ENCODE results near the gene FKBP5.

The FKBP5 gene

DNA sequence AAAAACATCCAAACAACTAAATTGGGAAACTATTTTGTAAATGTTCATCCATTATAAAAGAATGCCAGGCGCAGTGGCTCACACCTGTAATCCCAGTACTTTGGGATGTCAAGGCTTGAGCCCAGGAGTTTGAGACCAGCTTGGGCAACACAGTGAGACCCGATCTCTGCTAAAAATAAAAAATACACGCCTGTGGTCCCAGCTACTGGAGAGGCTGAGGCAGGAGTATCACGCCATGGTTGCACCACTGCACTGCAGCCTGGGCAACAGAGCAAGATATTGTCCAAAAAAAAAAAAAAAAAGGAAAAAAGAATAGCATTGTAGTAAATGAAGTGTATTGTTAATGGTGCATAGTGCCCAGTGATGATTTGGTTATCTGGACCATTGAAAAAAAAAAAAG lies 38.7 kb downstream of the FKBP5 start:
- DNase-seq, result no peak
- H3K27ac ChIP-seq, result no peak overlapping the region
- H3K27me3 ChIP-seq (replicated peaks), result no peaks in the 10 kb centered on the region
- no peaks in the 10 kb centered on the region for H3K36me3 ChIP-seq (replicated peaks)
- H3K4me3 ChIP-seq (ENCODE audit: low read depth, low read length), result no peak overlapping the region
- TF ChIP-seq, protein P1, sequence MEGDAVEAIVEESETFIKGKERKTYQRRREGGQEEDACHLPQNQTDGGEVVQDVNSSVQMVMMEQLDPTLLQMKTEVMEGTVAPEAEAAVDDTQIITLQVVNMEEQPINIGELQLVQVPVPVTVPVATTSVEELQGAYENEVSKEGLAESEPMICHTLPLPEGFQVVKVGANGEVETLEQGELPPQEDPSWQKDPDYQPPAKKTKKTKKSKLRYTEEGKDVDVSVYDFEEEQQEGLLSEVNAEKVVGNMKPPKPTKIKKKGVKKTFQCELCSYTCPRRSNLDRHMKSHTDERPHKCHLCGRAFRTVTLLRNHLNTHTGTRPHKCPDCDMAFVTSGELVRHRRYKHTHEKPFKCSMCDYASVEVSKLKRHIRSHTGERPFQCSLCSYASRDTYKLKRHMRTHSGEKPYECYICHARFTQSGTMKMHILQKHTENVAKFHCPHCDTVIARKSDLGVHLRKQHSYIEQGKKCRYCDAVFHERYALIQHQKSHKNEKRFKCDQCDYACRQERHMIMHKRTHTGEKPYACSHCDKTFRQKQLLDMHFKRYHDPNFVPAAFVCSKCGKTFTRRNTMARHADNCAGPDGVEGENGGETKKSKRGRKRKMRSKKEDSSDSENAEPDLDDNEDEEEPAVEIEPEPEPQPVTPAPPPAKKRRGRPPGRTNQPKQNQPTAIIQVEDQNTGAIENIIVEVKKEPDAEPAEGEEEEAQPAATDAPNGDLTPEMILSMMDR (IDR thresholded peaks at IDR 0.05; ENCODE audit: low read depth, low read length, missing control alignments), result no peak
- in situ Hi-C loops (cut with HindIII; ENCODE audit: low pct_ligation_motif_present, low sequenced_read_pairs), result no loop called here

DNA sequence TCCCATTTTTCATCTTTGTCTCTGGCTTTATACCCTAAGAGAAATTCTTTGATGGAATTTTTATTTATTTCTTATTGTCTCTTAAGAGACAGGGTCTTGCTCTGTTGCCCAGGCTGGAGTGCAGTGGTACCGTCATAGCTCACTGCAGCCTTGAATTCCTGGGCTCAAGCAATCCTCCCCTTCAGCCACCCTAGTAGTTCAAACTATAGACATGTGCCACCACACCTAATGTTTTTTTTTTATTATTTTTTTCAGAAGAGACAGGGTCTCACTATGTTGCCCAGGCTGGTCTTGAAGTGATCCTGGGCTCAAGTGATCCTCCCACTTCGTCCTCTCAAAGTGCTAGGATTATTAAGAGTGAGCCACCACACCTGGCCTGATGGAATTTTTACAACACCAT lies 40.5 kb downstream of the FKBP5 start:
- no peak overlapping the region for H3K27ac ChIP-seq
- no peaks in the 10 kb centered on the region for H3K27me3 ChIP-seq (replicated peaks)
- no peak overlapping the region for H3K4me3 ChIP-seq (ENCODE audit: low read depth, low read length)
- in situ Hi-C loops (cut with HindIII; ENCODE audit: low pct_ligation_motif_present, low sequenced_read_pairs), result no loop called here
- DNase-seq, result no peak
- no peaks in the 10 kb centered on the region for H3K36me3 ChIP-seq (replicated peaks)
- TF ChIP-seq, protein P1 (IDR thresholded peaks at IDR 0.05; ENCODE audit: low read depth, low read length, missing control alignments), result no peak

DNA sequence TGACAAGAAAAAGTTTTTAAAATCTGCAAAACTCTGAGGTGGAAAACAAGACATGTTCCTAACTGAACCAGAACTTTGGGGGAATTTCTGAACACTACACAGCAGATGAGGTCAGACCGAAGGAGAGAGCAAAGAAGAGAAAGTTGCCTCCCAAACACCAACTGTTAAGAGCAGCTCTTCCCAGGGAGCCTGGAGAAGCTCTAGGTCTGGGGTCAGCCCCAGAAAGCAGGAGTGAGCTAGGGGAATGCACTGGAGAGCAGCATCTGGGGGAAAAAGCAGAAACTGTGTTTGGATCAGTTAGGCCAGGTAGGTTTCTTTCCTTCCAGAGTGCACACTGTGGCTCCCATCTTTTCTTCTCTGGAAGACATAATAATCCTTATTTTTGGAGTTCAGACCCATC lies 41.3 kb downstream of the FKBP5 start:
- TF ChIP-seq, protein P1 (IDR thresholded peaks at IDR 0.05; ENCODE audit: low read depth, low read length, missing control alignments), result no peak
- in situ Hi-C loops (cut with HindIII; ENCODE audit: low pct_ligation_motif_present, low sequenced_read_pairs), result no loop called here

DNA sequence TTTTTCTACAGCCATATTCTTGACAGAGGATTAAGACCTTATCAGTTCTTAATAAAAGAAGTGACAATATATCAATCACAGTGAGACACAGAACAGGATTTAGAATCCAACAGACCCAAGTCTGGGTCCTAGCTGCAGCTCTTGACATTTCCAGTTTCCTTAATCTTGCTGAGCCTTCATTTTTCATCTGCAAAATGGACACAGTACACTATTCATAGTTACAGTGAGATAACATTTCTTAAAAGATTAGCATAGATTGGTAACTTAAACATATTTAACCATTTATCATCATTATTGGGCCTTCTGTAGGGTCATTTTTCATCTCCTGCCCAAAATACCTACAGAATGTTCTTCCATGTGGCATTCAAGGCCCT lies 45.6 kb downstream of the FKBP5 start:
- in situ Hi-C loops (cut with HindIII; ENCODE audit: low pct_ligation_motif_present, low sequenced_read_pairs), result no loop called here
- Histone ChIP-seq H3K27me3 (replicated peaks) (no peaks in the 10 kb centered on the region), H3K36me3 (replicated peaks) (peaks cover 12% of the 10 kb centered on the region), H3K4me3 (ENCODE audit: low read depth, low read length) (no peak overlapping the region), H3K27ac (no peak overlapping the region)
- no peak for DNase-seq
- TF ChIP-seq, protein P1 (IDR thresholded peaks at IDR 0.05; ENCODE audit: low read depth, low read length, missing control alignments), result no peak

More for the DNA sequence above, 41.3 kb downstream of the FKBP5 start:
- no peak overlapping the region for H3K4me3 ChIP-seq (ENCODE audit: low read depth, low read length)
- no peak for DNase-seq
- H3K27ac ChIP-seq, result no peak overlapping the region
- no peaks in the 10 kb centered on the region for H3K36me3 ChIP-seq (replicated peaks)
- H3K27me3 ChIP-seq (replicated peaks), result no peaks in the 10 kb centered on the region

DNA sequence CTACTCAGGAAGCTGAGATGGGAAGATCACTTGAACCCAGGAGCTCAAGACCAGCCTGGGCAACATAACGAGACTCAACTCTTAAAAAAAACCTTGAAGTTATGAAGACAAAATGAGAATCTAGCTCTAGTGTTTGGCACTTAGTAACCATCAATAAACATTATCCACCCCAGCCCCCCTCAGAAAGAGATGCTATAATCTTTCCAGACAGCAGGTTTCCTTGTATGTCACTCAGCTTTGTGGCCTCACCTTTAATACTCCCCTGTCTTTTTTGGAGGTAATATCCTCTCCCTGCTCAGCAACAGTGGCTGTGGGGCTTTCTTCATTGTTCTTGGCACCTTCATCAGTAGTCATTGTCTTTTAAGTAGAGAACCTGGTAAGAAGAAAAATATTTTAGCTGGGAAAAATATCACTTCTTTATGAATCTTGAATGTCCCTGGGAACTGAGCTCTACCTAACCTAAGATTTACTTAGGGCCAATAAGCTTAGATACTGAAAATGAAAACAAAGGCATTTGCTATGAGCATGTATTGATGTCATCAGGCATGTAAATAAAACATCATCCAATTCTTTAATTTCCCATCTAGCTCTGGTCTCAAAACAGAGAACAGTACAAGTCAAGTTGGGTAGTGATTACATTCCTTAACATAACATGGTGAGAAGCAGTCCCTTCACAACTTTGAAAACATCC lies 46.1 kb downstream of the FKBP5 start:
- Histone ChIP-seq H3K36me3 (replicated peaks) (peaks cover 12% of the 10 kb centered on the region), H3K27me3 (replicated peaks) (no peaks in the 10 kb centered on the region), H3K27ac (no peak overlapping the region), H3K4me3 (ENCODE audit: low read depth, low read length) (no peak overlapping the region)
- TF ChIP-seq, protein P1 (IDR thresholded peaks at IDR 0.05; ENCODE audit: low read depth, low read length, missing control alignments), result no peak
- DNase-seq, result no peak
- in situ Hi-C loops (cut with HindIII; ENCODE audit: low pct_ligation_motif_present, low sequenced_read_pairs), result no loop called here
